A673 (cell line): ENCODE data around the gene PRKACG.

Experiments used
- EZH2 ChIP-seq: fragments of 200-600 bp; sonication (generic); IDR thresholded peaks from 2 replicates; pipeline ENCODE4 v1.6.1; 2017; ENCODE audit warnings: borderline replicate concordance, low read depth, mild to moderate bottlenecking, mixed read lengths, antibody characterized with exemption, low read length; ENCODE audit not compliant: poor library complexity, severe bottlenecking
- TF ChIP-seq, protein P1 (sequence below): fragments of 300-800, 200-600 bp; sonication (generic); conservative IDR thresholded peaks from 2 replicates; pipeline ENCODE4 v1.5.1; 2017; ENCODE audit warnings: low read depth, mild to moderate bottlenecking, antibody characterized with exemption, low read length, moderate library complexity, mixed read lengths

DNA sequence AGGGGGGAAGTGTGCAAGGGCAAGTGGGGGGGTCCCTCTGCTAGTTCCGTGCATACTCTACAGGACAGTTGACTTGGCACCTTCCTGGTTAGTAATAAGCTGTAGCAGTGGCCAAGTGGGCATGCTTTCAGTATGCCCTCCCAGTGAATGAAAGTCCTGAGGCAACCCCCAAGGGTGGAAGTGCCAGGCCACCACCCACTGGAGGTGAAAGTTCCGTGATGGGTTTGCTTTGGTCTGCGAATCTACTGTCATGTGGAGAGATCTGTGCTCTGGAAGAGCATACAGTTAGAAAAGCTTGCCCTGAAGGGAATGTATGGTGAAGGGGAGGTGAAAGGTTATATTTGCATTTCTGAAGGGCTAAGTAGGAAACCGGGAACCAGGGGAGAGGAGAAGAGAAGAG is 31.9 kb upstream of the PRKACG start:
- no peak for TF ChIP-seq EZH2
- TF ChIP-seq, protein P1, sequence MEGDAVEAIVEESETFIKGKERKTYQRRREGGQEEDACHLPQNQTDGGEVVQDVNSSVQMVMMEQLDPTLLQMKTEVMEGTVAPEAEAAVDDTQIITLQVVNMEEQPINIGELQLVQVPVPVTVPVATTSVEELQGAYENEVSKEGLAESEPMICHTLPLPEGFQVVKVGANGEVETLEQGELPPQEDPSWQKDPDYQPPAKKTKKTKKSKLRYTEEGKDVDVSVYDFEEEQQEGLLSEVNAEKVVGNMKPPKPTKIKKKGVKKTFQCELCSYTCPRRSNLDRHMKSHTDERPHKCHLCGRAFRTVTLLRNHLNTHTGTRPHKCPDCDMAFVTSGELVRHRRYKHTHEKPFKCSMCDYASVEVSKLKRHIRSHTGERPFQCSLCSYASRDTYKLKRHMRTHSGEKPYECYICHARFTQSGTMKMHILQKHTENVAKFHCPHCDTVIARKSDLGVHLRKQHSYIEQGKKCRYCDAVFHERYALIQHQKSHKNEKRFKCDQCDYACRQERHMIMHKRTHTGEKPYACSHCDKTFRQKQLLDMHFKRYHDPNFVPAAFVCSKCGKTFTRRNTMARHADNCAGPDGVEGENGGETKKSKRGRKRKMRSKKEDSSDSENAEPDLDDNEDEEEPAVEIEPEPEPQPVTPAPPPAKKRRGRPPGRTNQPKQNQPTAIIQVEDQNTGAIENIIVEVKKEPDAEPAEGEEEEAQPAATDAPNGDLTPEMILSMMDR = no peak
